Measurements from ENCODE around the gene BCAS1.

BCAS1 gene

GRCh38 chr20:53954723-53955658, 115.4 kb downstream of the BCAS1 start:
- no peak for DNase-seq

- DNase-seq = no peak
Measured at GRCh38 chr20:53952528-53953096, 117.8 kb downstream of the BCAS1 start.

GRCh38 chr20:53950578-53950977, 119.8 kb downstream of the BCAS1 start:
- DNase-seq = no peak

GRCh38 chr20:53950031-53950430, 120.4 kb downstream of the BCAS1 start:
- no peak for DNase-seq

- no peak for DNase-seq
Measured at GRCh38 chr20:53949319-53949839, 121.0 kb downstream of the BCAS1 start.

- no peak for DNase-seq
Measured at GRCh38 chr20:53948383-53949318, 121.7 kb downstream of the BCAS1 start.

- DNase-seq = no peak
Measured at GRCh38 chr20:53947501-53948195, 122.7 kb downstream of the BCAS1 start.

- no peak for DNase-seq
Measured at GRCh38 chr20:53946106-53946505, 124.3 kb downstream of the BCAS1 start.

- no peak for DNase-seq
Measured at GRCh38 chr20:53945478-53945877, 124.9 kb downstream of the BCAS1 start.

- no peak for DNase-seq
Measured at GRCh38 chr20:53944796-53945195, 125.6 kb downstream of the BCAS1 start.

GRCh38 chr20:53943522-53944291, 126.7 kb downstream of the BCAS1 start:
- DNase-seq = no peak

- no peak for DNase-seq
Measured at GRCh38 chr20:53942973-53943372, 127.4 kb downstream of the BCAS1 start.

GRCh38 chr20:53942472-53942816, 128.0 kb downstream of the BCAS1 start:
- no peak for DNase-seq

- DNase-seq = no peak
Measured at GRCh38 chr20:53941680-53942471, 128.5 kb downstream of the BCAS1 start.

- no peak for DNase-seq
Measured at GRCh38 chr20:53940907-53941545, 129.4 kb downstream of the BCAS1 start.

- DNase-seq = no peak
Measured at GRCh38 chr20:53940360-53940702, 130.1 kb downstream of the BCAS1 start.

GRCh38 chr20:53939572-53940359, 130.6 kb downstream of the BCAS1 start:
- DNase-seq = peak; percentile 87

GRCh38 chr20:53939190-53939571, 131.2 kb downstream of the BCAS1 start:
- no peak for DNase-seq

GRCh38 chr20:53938739-53939138, 131.7 kb downstream of the BCAS1 start:
- DNase-seq = no peak

- no peak for DNase-seq
Measured at GRCh38 chr20:53937929-53938367, 132.4 kb downstream of the BCAS1 start.
